Endothelial cell of umbilical vein (primary cell): ENCODE data around the gene GLDC. TPM values are rescaled to one million over a fixed set of nuclear protein-coding genes. Genes with fewer than 3 reads are reported as not detected.

Experiments used
- BruUV-seq: library from RNA; stranded (reverse); fragments of 400-500 nt; replicated peaks from 2 replicates; lab custom pipeline; 2021; lab: Mats Ljungman, UMichigan
- CTCF ChIA-PET: fragments of 300-600, 350-600 bp; sonication (Branson Sonifier 250); formaldehyde crosslinking; loops from one replicate; lab custom pipeline; 2021; ENCODE audit warnings: antibody characterized with exemption, inconsistent platforms; lab: Charles Lee
- POLR2A ChIA-PET: fragments of 300-600, 350-600 bp; sonication (Branson Sonifier 250); formaldehyde crosslinking; loops from one replicate; lab custom pipeline; 2021; ENCODE audit warnings: antibody characterized with exemption, inconsistent platforms; lab: Charles Lee
- DNase-seq: peaks from one replicate; pipeline ENCODE4 v3.0.0-alpha.2; 2011; ENCODE audit warnings: low read depth, low spot score
- FAIRE-seq: peaks from 2 replicates; lab custom pipeline; 2011; peaks lifted over from hg19 to GRCh38; lab: Jason Lieb, UNC
- H2AFZ ChIP-seq: 2 replicates; pipeline ENCODE4 v1.6.0; 2012; ENCODE audit warnings: low read depth, low read length, control low read depth, inconsistent platforms
- H3K27ac ChIP-seq: 2 replicates; pipeline ENCODE4 v1.5.1; 2011; ENCODE audit warnings: low read depth, mild to moderate bottlenecking, control low read depth, low read length, moderate library complexity; ENCODE audit not compliant: insufficient read depth
- H3K27me3 ChIP-seq, 2 experiments: 2 replicates each; pipeline versions ENCODE4 v1.6.0 to v1.6.1; 2011; ENCODE audit warnings: low read length in 2 of 2, mixed read lengths in 1 of 2; ENCODE audit not compliant: control insufficient read depth in 2 of 2, insufficient read depth in 2 of 2
- H3K36me3 ChIP-seq, 2 experiments: 2 replicates in 1 of 2; 3 replicates in 1 of 2; pipeline ENCODE4 v1.5.1; 2011; ENCODE audit warnings: low read length in 2 of 2, mild to moderate bottlenecking in 1 of 2, moderate library complexity in 1 of 2; ENCODE audit not compliant: control insufficient read depth in 2 of 2, insufficient read depth in 2 of 2; ENCODE audit errors: extremely low read depth in 1 of 2
- H3K4me1 ChIP-seq: 3 replicates; pipeline ENCODE4 v1.5.1; 2011; ENCODE audit warnings: mild to moderate bottlenecking, low read length; ENCODE audit not compliant: control insufficient read depth, insufficient read depth; ENCODE audit errors: extremely low read depth
- H3K4me2 ChIP-seq: 2 replicates; pipeline ENCODE4 v1.6.1; 2011; ENCODE audit warnings: low read length, control low read depth, mixed read lengths; ENCODE audit not compliant: insufficient read depth
- H3K4me3 ChIP-seq, 3 experiments: fragments of 200-600 bp in 1 of 3; sonication (generic), shearing (Covaris generic) in 1 of 3; replicated peaks in 1 of 3; 2 replicates each; pipeline ENCODE4 v1.5.1; 2011 to 2016; ENCODE audit warnings: control low read depth in 3 of 3, low read length in 3 of 3, mild to moderate bottlenecking in 2 of 3, inconsistent platforms in 1 of 3, low read depth in 1 of 3, moderate library complexity in 1 of 3; ENCODE audit not compliant: insufficient read depth in 1 of 3
- H3K79me2 ChIP-seq: 2 replicates; pipeline ENCODE4 v1.6.0; 2012; ENCODE audit warnings: low read length, inconsistent platforms; ENCODE audit not compliant: control insufficient read depth, insufficient read depth
- H3K9ac ChIP-seq: replicated peaks from 2 replicates; pipeline ENCODE3; 2011; ENCODE audit warnings: low read length, control low read depth; ENCODE audit not compliant: insufficient read depth; ENCODE audit errors: extremely low read depth
- H3K9me1 ChIP-seq: replicated peaks from 3 replicates; pipeline ENCODE4 v1.6.0; 2011; ENCODE audit warnings: mild to moderate bottlenecking, low read length; ENCODE audit not compliant: control insufficient read depth, insufficient read depth; ENCODE audit errors: extremely low read depth
- H3K9me3 ChIP-seq: replicated peaks from 2 replicates; pipeline ENCODE4 v1.5.1; 2012; ENCODE audit warnings: low read length, inconsistent platforms; ENCODE audit not compliant: control insufficient read depth, insufficient read depth
- H4K20me1 ChIP-seq: replicated peaks from 2 replicates; pipeline ENCODE3; 2011; ENCODE audit warnings: mild to moderate bottlenecking, low read length; ENCODE audit not compliant: control insufficient read depth, insufficient read depth; ENCODE audit errors: extremely low read depth
- EZH2 ChIP-seq: IDR thresholded peaks from 2 replicates; pipeline ENCODE4 v1.6.1; 2012; ENCODE audit warnings: borderline replicate concordance, low read depth, mild to moderate bottlenecking, moderate library complexity, low read length, inconsistent platforms; ENCODE audit not compliant: severe bottlenecking
- FOS ChIP-seq: IDR thresholded peaks from 2 replicates; pipeline ENCODE4 v1.6.1; 2011; ENCODE audit warnings: mild to moderate bottlenecking, low read length, moderate library complexity, borderline replicate concordance; ENCODE audit not compliant: insufficient read depth
- GATA2 ChIP-seq: IDR thresholded peaks from 2 replicates; pipeline ENCODE4 v1.7.0; 2011; ENCODE audit warnings: low read depth, mild to moderate bottlenecking, moderate library complexity, mixed read lengths, low read length; ENCODE audit not compliant: insufficient read length, insufficient read depth
- JUN ChIP-seq: IDR thresholded peaks from 2 replicates; pipeline ENCODE4 v1.6.1; 2011; ENCODE audit warnings: borderline replicate concordance, low read depth; ENCODE audit not compliant: insufficient read length, insufficient read depth
- MYC ChIP-seq: IDR thresholded peaks from one replicate; pipeline ENCODE4 v1.6.1; 2011; ENCODE audit warnings: mild to moderate bottlenecking, low read depth, low read length
- POLR2A ChIP-seq: IDR thresholded peaks from 2 replicates; pipeline ENCODE4 v1.6.1; 2012; ENCODE audit warnings: low read depth, mild to moderate bottlenecking, control low read depth, low read length
- POLR2AphosphoS5 ChIP-seq: IDR thresholded peaks from 2 replicates; pipeline ENCODE4 v1.6.1; 2012; ENCODE audit warnings: low read depth, mild to moderate bottlenecking, control low read depth, low read length, moderate library complexity; ENCODE audit not compliant: insufficient read depth
- dilution Hi-C: fragments of 300-500 bp; cut with MboI; formaldehyde crosslinking; loops from one replicate; pipeline ENCODE4 v1.15.0; 2019; ENCODE audit warnings: low sequenced_read_pairs; ENCODE audit not compliant: extremely low pct_ligation_motif_present
- intact Hi-C: fragments of 100-400 bp; cut with micrococcal nuclease; formaldehyde crosslinking; loops from one replicate; pipeline ENCODE4 v1.10.0; 2022
- polyA plus RNA-seq, 4 experiments: library from polyadenylated mRNA; depleted of rRNA in 3 of 4; stranded (reverse) in 3 of 4; unstranded in 1 of 4; fragments of >200 nt; gene quantifications; 2 replicates each; pipeline versions ENCODE4 v1.2.1 to v1.2.3, GENCODE V29; 2011 to 2012; ENCODE audit warnings: missing spikeins in 1 of 4
- total RNA-seq: library from RNA; stranded (reverse); gene quantifications from 2 replicates; pipeline ENCODE4 v1.2.3, GENCODE V29; 2021
- TF ChIP-seq, protein P1 (sequence below): IDR thresholded peaks from 2 replicates; pipeline ENCODE4 v1.6.1; 2011; ENCODE audit not compliant: insufficient read depth, insufficient read length
- TF ChIP-seq, protein P2 (sequence below), 2 donors: IDR thresholded peaks; 1 replicate in 1 of 2; 2 replicates in 1 of 2; pipeline ENCODE4 v1.5.1; 2011; ENCODE audit warnings: low read length in 2 of 2, mild to moderate bottlenecking in 2 of 2, moderate library complexity in 2 of 2, control low read depth in 1 of 2, inconsistent platforms in 1 of 2, low read depth in 1 of 2; ENCODE audit not compliant: insufficient read depth in 1 of 2; ENCODE audit errors: extremely low read depth in 1 of 2

The GLDC gene
- total and polyA plus RNA-seq, 2 donors (not counting 3 experiments of a cell fraction or from before 2014, with no cell fraction given): 1.8 to 2.6 TPM

DNA sequence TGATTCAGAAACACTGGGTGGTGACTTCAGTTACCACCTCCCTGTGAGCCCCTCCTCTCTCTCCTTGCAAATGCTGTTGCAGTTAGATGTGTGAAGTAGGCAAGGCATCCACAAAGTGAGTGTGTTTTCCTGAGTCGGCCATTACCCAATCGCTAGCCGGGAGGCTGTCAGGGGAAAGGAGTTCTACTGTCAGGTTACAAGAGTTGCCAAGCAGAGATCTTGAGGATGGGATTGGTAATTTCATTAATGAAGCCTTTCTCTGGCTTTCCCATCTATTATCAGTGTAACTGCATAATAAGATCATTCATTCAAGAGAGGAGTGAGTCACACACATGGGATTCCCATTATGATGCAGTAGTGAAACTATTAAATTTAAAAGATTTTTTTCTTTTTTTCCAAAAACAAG, 106.9 kb downstream of the GLDC start:
- ChIA-PET CTCF (interaction anchor here (0.9 to 1.6 kb wide), 3 partner anchors 13 to 29 kb away, joined by 3 to 7 read pairs (median 6); no protein-coding TSS in a partner anchor), POLR2A (no interaction called here)
- BruUV-seq: no TSS peak
- DNase-seq (no peak), FAIRE-seq (peak; percentile 28)
- no peak for TF ChIP-seq POLR2A
- no peak for TF ChIP-seq EZH2
- TF ChIP-seq MYC: no peak
- peak; percentile 44 for TF ChIP-seq FOS
- TF ChIP-seq, protein P1, sequence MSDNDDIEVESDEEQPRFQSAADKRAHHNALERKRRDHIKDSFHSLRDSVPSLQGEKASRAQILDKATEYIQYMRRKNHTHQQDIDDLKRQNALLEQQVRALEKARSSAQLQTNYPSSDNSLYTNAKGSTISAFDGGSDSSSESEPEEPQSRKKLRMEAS: no peak
- no peak for TF ChIP-seq GATA2
- Histone ChIP-seq H3K27ac (no peak overlapping the region), H3K4me2 (no peak overlapping the region), H3K27me3 (no peaks in the 10 kb centered on the region), H3K9me1 (no peaks in the 10 kb centered on the region), H3K4me1 (no peaks in the 10 kb centered on the region), H3K9ac (no peak overlapping the region), H3K36me3 (no peaks in the 10 kb centered on the region), H2AFZ (no peak overlapping the region), H3K4me3 (no peak overlapping the region), H4K20me1 (no peaks in the 10 kb centered on the region), H3K9me3 (no peaks in the 10 kb centered on the region), H3K79me2 (no peaks in the 10 kb centered on the region)
- intact Hi-C loops (no loop called here), dilution Hi-C loops (no loop called here)

DNA sequence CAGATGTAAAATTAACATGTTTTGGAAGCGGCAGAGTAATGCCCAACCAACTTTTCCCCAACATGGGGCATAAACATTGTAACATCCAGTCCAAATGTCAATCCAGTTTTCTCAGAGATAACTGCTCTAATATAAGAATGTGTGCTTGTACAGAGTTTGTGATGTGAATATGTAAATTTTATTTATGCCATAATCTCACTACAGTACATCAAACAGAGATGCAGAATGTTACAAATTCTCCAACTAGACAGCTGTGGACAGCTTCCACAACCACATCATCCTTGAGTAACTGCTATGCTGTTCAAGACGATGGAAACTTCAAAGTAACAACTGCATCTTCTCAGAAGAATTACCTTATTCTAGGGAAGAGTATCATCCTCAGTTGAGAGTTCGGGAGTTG, 109.9 kb downstream of the GLDC start:
- Histone ChIP-seq H3K9me1 (no peaks in the 10 kb centered on the region), H3K27ac (no peak overlapping the region), H4K20me1 (no peaks in the 10 kb centered on the region), H3K9me3 (no peaks in the 10 kb centered on the region), H3K4me2 (no peak overlapping the region), H3K4me3 (no peak overlapping the region), H3K79me2 (no peaks in the 10 kb centered on the region), H3K9ac (no peak overlapping the region), H3K4me1 (no peaks in the 10 kb centered on the region), H3K36me3 (no peaks in the 10 kb centered on the region), H3K27me3 (no peaks in the 10 kb centered on the region), H2AFZ (no peak overlapping the region)
- no peak for FAIRE-seq
- TF ChIP-seq POLR2A: no peak
- TF ChIP-seq JUN: no peak
- no peak for TF ChIP-seq GATA2
- TF ChIP-seq POLR2AphosphoS5: no peak
- TF ChIP-seq, protein P1: no peak
- TF ChIP-seq, protein P2, sequence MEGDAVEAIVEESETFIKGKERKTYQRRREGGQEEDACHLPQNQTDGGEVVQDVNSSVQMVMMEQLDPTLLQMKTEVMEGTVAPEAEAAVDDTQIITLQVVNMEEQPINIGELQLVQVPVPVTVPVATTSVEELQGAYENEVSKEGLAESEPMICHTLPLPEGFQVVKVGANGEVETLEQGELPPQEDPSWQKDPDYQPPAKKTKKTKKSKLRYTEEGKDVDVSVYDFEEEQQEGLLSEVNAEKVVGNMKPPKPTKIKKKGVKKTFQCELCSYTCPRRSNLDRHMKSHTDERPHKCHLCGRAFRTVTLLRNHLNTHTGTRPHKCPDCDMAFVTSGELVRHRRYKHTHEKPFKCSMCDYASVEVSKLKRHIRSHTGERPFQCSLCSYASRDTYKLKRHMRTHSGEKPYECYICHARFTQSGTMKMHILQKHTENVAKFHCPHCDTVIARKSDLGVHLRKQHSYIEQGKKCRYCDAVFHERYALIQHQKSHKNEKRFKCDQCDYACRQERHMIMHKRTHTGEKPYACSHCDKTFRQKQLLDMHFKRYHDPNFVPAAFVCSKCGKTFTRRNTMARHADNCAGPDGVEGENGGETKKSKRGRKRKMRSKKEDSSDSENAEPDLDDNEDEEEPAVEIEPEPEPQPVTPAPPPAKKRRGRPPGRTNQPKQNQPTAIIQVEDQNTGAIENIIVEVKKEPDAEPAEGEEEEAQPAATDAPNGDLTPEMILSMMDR (IDR thresholded peaks at IDR 0.05; ENCODE audit: extremely low read depth in 1 of 2, insufficient read depth in 1 of 2, low read depth in 1 of 2, low read length in 2 of 2): no peak
- TF ChIP-seq FOS: no peak
- TF ChIP-seq EZH2: no peak
- no peak for TF ChIP-seq MYC
- POLR2A ChIA-PET: no interaction called here
- intact Hi-C loops (no loop called here), dilution Hi-C loops (no loop called here)
- no peak for DNase-seq
- CTCF ChIA-PET: interaction anchor here (0.6 kb wide), 1 partner anchor 28 kb away, joined by 3 read pairs; no protein-coding TSS in a partner anchor
- no TSS peak for BruUV-seq
